ENCODE data around the gene SOST. TPM values are rescaled to one million over a fixed set of nuclear protein-coding genes. Genes with fewer than 3 reads are reported as not detected.

The SOST gene
- total and polyA plus RNA-seq, 2 donors (not counting 1 experiment from before 2014, with no cell fraction given) = not detected

- ChIA-PET POLR2A (no interaction called here), CTCF (interaction anchor here (0.6 kb wide), 1 partner anchor 184 kb away, joined by 4 read pairs; no protein-coding TSS in a partner anchor)
- no peak for DNase-seq
- Mint-ChIP-seq H3K4me1 (peaks cover 10% of the 10 kb centered on the region), H3K4me3 (no peak overlapping the region), H3K27me3 (no peaks in the 10 kb centered on the region), H3K9me3 (ENCODE audit: insufficient read depth) (no peaks in the 10 kb centered on the region), H3K27ac (no peak overlapping the region)
- Histone ChIP-seq H3K9me3 (ENCODE audit: control extremely low read depth in 1 of 3, control insufficient read depth in 2 of 3, insufficient read depth in 1 of 3, low read length in 2 of 3) (no peaks in the 10 kb centered on the region), H4K20me1 (ENCODE audit: control insufficient read depth, insufficient read depth, low read length, poor library complexity, severe bottlenecking) (no peaks in the 10 kb centered on the region), H3K79me2 (ENCODE audit: control insufficient read depth, insufficient read depth, low read length) (no peaks in the 10 kb centered on the region), H3K27ac (ENCODE audit: low read length in 2 of 2) (no peak overlapping the region), H3K4me3 (ENCODE audit: control extremely low read depth in 1 of 5, extremely low read depth in 1 of 5, insufficient read depth in 1 of 5, low read depth in 2 of 5, low read length in 4 of 5) (no peak overlapping the region), H3K36me3 (replicated peaks in 1 of 2; ENCODE audit: control extremely low read depth in 1 of 2, control insufficient read depth in 1 of 2, extremely low read depth in 1 of 2, insufficient read depth in 2 of 2, low read length in 1 of 2) (no peaks in the 10 kb centered on the region), H3K9ac (ENCODE audit: low read length) (no peak overlapping the region), H3K27me3 (replicated peaks in 1 of 4; ENCODE audit: control extremely low read depth in 1 of 4, control insufficient read depth in 3 of 4, insufficient read depth in 4 of 4, low read length in 3 of 4) (peaks cover 0 to 3% (median 0%) of the 10 kb centered on the region in 4 experiments), H3K4me1 (ENCODE audit: control insufficient read depth in 2 of 2, insufficient read depth in 2 of 2, low read length in 2 of 2) (peaks cover 3 to 12% of the 10 kb centered on the region in 2 donors), H3K4me2 (replicated peaks; ENCODE audit: low read depth, low read length, poor library complexity, severe bottlenecking) (no peak overlapping the region), H2AFZ (ENCODE audit: insufficient read depth, low read depth, low read length, poor library complexity, severe bottlenecking) (no peak overlapping the region)
- TF ChIP-seq, protein P1, sequence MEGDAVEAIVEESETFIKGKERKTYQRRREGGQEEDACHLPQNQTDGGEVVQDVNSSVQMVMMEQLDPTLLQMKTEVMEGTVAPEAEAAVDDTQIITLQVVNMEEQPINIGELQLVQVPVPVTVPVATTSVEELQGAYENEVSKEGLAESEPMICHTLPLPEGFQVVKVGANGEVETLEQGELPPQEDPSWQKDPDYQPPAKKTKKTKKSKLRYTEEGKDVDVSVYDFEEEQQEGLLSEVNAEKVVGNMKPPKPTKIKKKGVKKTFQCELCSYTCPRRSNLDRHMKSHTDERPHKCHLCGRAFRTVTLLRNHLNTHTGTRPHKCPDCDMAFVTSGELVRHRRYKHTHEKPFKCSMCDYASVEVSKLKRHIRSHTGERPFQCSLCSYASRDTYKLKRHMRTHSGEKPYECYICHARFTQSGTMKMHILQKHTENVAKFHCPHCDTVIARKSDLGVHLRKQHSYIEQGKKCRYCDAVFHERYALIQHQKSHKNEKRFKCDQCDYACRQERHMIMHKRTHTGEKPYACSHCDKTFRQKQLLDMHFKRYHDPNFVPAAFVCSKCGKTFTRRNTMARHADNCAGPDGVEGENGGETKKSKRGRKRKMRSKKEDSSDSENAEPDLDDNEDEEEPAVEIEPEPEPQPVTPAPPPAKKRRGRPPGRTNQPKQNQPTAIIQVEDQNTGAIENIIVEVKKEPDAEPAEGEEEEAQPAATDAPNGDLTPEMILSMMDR (IDR thresholded peaks at IDR 0.05) = no peak
- no peak for TF ChIP-seq EZH2 (IDR thresholded peaks at IDR 0.05; ENCODE audit: borderline replicate concordance, insufficient read depth, low read depth, low read length, poor library complexity, severe bottlenecking)
- 90% methylated on average over 7 of the region's 8 CpGs for WGBS (ENCODE audit: insufficient coverage)
- intact Hi-C loops (cut with micrococcal nuclease) = no loop called here
- ATAC-seq (ENCODE audit: low read depth) = no peak
Observed at GRCh38 chr17:43722870-43723665, 35.5 kb downstream of the SOST start.

DNA sequence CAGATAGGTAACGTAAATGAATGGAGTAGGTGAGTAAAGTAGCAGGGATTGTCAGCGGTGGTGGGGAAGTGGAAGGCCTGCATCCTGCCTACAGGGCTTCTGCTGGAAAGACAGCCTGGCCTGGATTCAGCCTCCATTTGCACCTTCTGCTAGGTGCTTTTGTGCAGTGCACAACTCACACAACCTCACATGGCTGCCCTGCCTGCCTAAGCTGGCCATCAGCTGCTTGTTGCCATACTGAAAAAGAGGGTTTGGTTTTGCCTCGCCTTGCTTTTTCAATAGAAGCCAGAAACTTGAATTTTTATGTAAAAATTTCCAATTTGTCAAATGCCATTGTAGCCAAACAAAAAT is 36.3 kb downstream of the SOST start:
- CTCF ChIA-PET = interaction anchor here (0.6 to 1.3 kb wide), 2 partner anchors 39 to 45 kb away, joined by 3 read pairs; no protein-coding TSS in a partner anchor
- Mint-ChIP-seq H3K27me3 (no peaks in the 10 kb centered on the region), H3K9me3 (ENCODE audit: insufficient read depth) (no peaks in the 10 kb centered on the region), H3K4me1 (peaks cover 10% of the 10 kb centered on the region), H3K4me3 (peak overlapping the region; percentile 99), H3K27ac (no peak overlapping the region)
- peaks cover 3 to 12% of the 10 kb centered on the region in 2 donors for H3K4me1 ChIP-seq (ENCODE audit: control insufficient read depth in 2 of 2, insufficient read depth in 2 of 2, low read length in 2 of 2)
- H3K9me3 ChIP-seq (ENCODE audit: control extremely low read depth in 1 of 3, control insufficient read depth in 2 of 3, insufficient read depth in 1 of 3, low read length in 2 of 3) = no peaks in the 10 kb centered on the region
- WGBS (ENCODE audit: insufficient coverage) = 100% methylated on average over 2 of the region's 3 CpGs
- no peak for TF ChIP-seq EZH2 (IDR thresholded peaks at IDR 0.05; ENCODE audit: borderline replicate concordance, insufficient read depth, low read depth, low read length, poor library complexity, severe bottlenecking)
- TF ChIP-seq, protein P1 (IDR thresholded peaks at IDR 0.05) = no peak
- POLR2A ChIA-PET = no interaction called here
- H3K4me3 ChIP-seq (ENCODE audit: control extremely low read depth in 1 of 5, extremely low read depth in 1 of 5, insufficient read depth in 1 of 5, low read depth in 2 of 5, low read length in 4 of 5) = no peak overlapping the region
- H3K79me2 ChIP-seq (ENCODE audit: control insufficient read depth, insufficient read depth, low read length) = no peaks in the 10 kb centered on the region
- no peak overlapping the region for H2AFZ ChIP-seq (ENCODE audit: insufficient read depth, low read depth, low read length, poor library complexity, severe bottlenecking)
- DNase-seq (no peak), ATAC-seq (ENCODE audit: low read depth) (no peak)
- peaks cover 0 to 3% (median 0%) of the 10 kb centered on the region in 4 experiments for H3K27me3 ChIP-seq (replicated peaks in 1 of 4; ENCODE audit: control extremely low read depth in 1 of 4, control insufficient read depth in 3 of 4, insufficient read depth in 4 of 4, low read length in 3 of 4)
- H3K4me2 ChIP-seq (replicated peaks; ENCODE audit: low read depth, low read length, poor library complexity, severe bottlenecking) = no peak overlapping the region
- H3K27ac ChIP-seq (ENCODE audit: low read length in 2 of 2) = no peak overlapping the region
- H3K9ac ChIP-seq (ENCODE audit: low read length) = no peak overlapping the region
- no peaks in the 10 kb centered on the region for H3K36me3 ChIP-seq (replicated peaks in 1 of 2; ENCODE audit: control extremely low read depth in 1 of 2, control insufficient read depth in 1 of 2, extremely low read depth in 1 of 2, insufficient read depth in 2 of 2, low read length in 1 of 2)
- intact Hi-C loops (cut with micrococcal nuclease) = no loop called here
- H4K20me1 ChIP-seq (ENCODE audit: control insufficient read depth, insufficient read depth, low read length, poor library complexity, severe bottlenecking) = no peaks in the 10 kb centered on the region

Data from B cell (primary cell).